SU-DHL-6 (cell line): ENCODE measurements around the gene ISG20.

ENCODE experiments used
- H2AFZ ChIP-seq: fragments of 200-600 bp; sonication (generic); 2 replicates; pipeline ENCODE4 v1.6.1; 2014; ENCODE audit warnings: low read depth, mild to moderate bottlenecking, moderate library complexity, mixed read lengths, antibody characterized with exemption, low read length; ENCODE audit not compliant: severe bottlenecking
- H3F3A ChIP-seq: fragments of 200-600 bp; shearing (Covaris generic); 2 replicates; pipeline ENCODE4 v1.6.0; 2016; ENCODE audit warnings: antibody characterized with exemption, mild to moderate bottlenecking; ENCODE audit not compliant: insufficient read depth
- H3K27ac ChIP-seq: fragments of 200-600 bp; sonication (generic); 2 replicates; pipeline ENCODE4 v1.5.1; 2016; ENCODE audit warnings: low read depth, mild to moderate bottlenecking, low read length, moderate library complexity, mixed read lengths
- H3K27me3 ChIP-seq: fragments of 200-600 bp; sonication (generic), shearing (Covaris generic); 2 replicates; pipeline ENCODE4 v1.6.0; 2014; ENCODE audit warnings: mild to moderate bottlenecking, low read length
- H3K36me3 ChIP-seq: fragments of 200-600 bp; sonication (generic); 2 replicates; pipeline ENCODE4 v1.6.1; 2014; ENCODE audit warnings: mild to moderate bottlenecking, low read length, mixed read lengths
- H3K4me2 ChIP-seq: fragments of 300-600, 200-600 bp; shearing (Covaris generic), sonication (generic); 2 replicates; pipeline ENCODE4 v1.6.0; 2014; ENCODE audit warnings: low read length, low read depth, mild to moderate bottlenecking; ENCODE audit not compliant: poor library complexity, severe bottlenecking
- H3K4me3 ChIP-seq: fragments of 200-600 bp; sonication (generic); 2 replicates; pipeline ENCODE4 v1.5.1; 2014; ENCODE audit warnings: antibody characterized with exemption, low read length, mild to moderate bottlenecking, mixed read lengths; ENCODE audit not compliant: insufficient read depth, poor library complexity, severe bottlenecking
- H3K79me2 ChIP-seq: fragments of 200-600 bp; sonication (generic); 2 replicates; pipeline ENCODE4 v1.6.1; 2014; ENCODE audit warnings: mild to moderate bottlenecking, low read length, moderate library complexity; ENCODE audit not compliant: insufficient read depth
- H3K9ac ChIP-seq: fragments of 200-600 bp; sonication (generic); 2 replicates; pipeline ENCODE4 v1.7.0; 2014; ENCODE audit warnings: mild to moderate bottlenecking, low read length
- H3K9me2 ChIP-seq: fragments of 200-600 bp; sonication (generic); replicated peaks from 2 replicates; pipeline ENCODE4 v1.6.1; 2014; ENCODE audit warnings: low read length; ENCODE audit not compliant: insufficient read depth
- H3K9me3 ChIP-seq: fragments of 200-600 bp; sonication (generic); 2 replicates; pipeline ENCODE4 v1.6.1; 2014; ENCODE audit warnings: low read length, mixed read lengths; ENCODE audit not compliant: insufficient read depth
- H4K20me1 ChIP-seq: fragments of 200-600 bp; sonication (generic); 2 replicates; pipeline ENCODE4 v1.6.1; 2014; ENCODE audit warnings: low read depth, mild to moderate bottlenecking, antibody characterized with exemption, low read length, moderate library complexity, mixed read lengths
- EZH2phosphoT487 ChIP-seq: fragments of 200-600 bp; sonication (generic), shearing (Covaris generic); conservative IDR thresholded peaks from 2 replicates; pipeline ENCODE4 v1.6.1; 2018; ENCODE audit warnings: mild to moderate bottlenecking, antibody characterized with exemption, low read length, moderate library complexity, mixed read lengths
- TF ChIP-seq, protein P1 (sequence below): fragments of 200-600 bp; sonication (generic); IDR thresholded peaks from one replicate; pipeline ENCODE4 v1.5.1; 2017; ENCODE audit warnings: antibody characterized with exemption, mild to moderate bottlenecking, low read length, moderate library complexity; ENCODE audit not compliant: insufficient read depth, poor library complexity, severe bottlenecking

The ISG20 gene

GRCh38 chr15:88693191-88693590, 54.4 kb downstream of the ISG20 start:
- Histone ChIP-seq H3K4me2 (no peak overlapping the region), H3K9me3 (no peaks in the 10 kb centered on the region), H3K9ac (no peak overlapping the region), H2AFZ (no peak overlapping the region), H3K4me3 (no peak overlapping the region), H3K36me3 (no peaks in the 10 kb centered on the region), H3K9me2 (no peaks in the 10 kb centered on the region), H3F3A (no peaks in the 10 kb centered on the region), H3K79me2 (no peaks in the 10 kb centered on the region), H3K27ac (no peak overlapping the region), H3K27me3 (no peaks in the 10 kb centered on the region; the same call in 1 of the 2 replicates), H4K20me1 (no peaks in the 10 kb centered on the region)
- no peak for TF ChIP-seq EZH2phosphoT487
- TF ChIP-seq, protein P1, sequence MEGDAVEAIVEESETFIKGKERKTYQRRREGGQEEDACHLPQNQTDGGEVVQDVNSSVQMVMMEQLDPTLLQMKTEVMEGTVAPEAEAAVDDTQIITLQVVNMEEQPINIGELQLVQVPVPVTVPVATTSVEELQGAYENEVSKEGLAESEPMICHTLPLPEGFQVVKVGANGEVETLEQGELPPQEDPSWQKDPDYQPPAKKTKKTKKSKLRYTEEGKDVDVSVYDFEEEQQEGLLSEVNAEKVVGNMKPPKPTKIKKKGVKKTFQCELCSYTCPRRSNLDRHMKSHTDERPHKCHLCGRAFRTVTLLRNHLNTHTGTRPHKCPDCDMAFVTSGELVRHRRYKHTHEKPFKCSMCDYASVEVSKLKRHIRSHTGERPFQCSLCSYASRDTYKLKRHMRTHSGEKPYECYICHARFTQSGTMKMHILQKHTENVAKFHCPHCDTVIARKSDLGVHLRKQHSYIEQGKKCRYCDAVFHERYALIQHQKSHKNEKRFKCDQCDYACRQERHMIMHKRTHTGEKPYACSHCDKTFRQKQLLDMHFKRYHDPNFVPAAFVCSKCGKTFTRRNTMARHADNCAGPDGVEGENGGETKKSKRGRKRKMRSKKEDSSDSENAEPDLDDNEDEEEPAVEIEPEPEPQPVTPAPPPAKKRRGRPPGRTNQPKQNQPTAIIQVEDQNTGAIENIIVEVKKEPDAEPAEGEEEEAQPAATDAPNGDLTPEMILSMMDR: no peak

DNA sequence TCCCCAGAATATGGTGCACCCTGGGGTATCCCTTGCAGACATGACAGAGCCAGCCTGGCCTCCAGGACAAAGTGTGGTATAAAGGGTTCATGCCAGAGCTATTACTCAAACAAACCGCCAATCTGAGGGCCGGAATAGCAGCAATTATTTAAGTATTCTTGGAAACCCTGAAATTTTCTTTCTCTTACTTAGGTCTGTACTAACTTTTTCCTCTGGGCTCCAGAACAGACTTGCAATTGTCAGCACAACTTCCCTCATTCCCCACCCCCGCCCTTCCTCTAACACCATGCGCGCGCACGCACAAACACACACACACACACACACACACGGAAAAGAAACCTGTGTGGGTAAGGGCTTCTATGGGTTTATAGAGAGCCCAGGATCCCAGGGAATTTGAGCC, 56.3 kb downstream of the ISG20 start:
- Histone ChIP-seq H3K4me3 (no peak overlapping the region), H2AFZ (no peak overlapping the region), H3K79me2 (no peaks in the 10 kb centered on the region), H3F3A (no peaks in the 10 kb centered on the region), H3K9me2 (no peaks in the 10 kb centered on the region), H3K4me2 (no peak overlapping the region), H3K27ac (no peak overlapping the region), H3K27me3 (no peaks in the 10 kb centered on the region), H3K9me3 (no peaks in the 10 kb centered on the region), H3K36me3 (no peaks in the 10 kb centered on the region), H4K20me1 (no peaks in the 10 kb centered on the region), H3K9ac (no peak overlapping the region)
- TF ChIP-seq, protein P1: no peak
- TF ChIP-seq EZH2phosphoT487: no peak

DNA sequence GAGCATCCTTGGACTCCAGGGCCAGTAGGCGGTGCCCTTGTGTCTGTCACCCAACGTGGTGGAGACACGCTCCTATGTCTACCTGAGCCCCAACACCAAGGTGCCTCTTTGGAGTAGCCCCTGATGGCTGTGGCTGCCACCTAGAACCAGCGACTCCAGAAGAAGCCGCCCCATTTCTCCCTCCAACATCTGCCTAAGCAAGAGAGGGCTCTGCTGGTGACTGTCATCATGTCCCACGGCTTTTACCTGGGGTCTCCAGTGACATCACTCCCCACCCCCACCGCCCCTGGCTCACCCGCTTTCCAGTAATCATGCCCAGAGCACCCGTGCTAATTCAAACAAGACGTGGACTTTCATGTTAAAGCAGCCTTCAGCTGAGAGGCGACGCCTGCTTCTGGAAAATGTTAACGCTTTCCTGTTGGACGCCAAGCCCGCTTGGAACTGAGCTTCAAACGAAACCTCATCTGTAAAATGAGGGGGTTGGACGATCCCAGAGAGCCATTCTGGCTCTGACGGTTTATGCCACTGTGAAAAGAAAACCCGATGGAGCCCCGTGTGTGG, 57.0 kb downstream of the ISG20 start:
- Histone ChIP-seq H3K27me3 (no peaks in the 10 kb centered on the region), H3K4me3 (no peak overlapping the region), H3K27ac (no peak overlapping the region), H3K79me2 (no peaks in the 10 kb centered on the region), H3F3A (no peaks in the 10 kb centered on the region), H3K4me2 (no peak overlapping the region), H3K9me3 (no peaks in the 10 kb centered on the region), H2AFZ (no peak overlapping the region), H3K9ac (no peak overlapping the region), H3K36me3 (no peaks in the 10 kb centered on the region), H4K20me1 (no peaks in the 10 kb centered on the region), H3K9me2 (no peaks in the 10 kb centered on the region)
- TF ChIP-seq, protein P1: no peak
- TF ChIP-seq EZH2phosphoT487: no peak

GRCh38 chr15:88696254-88696653, 57.4 kb downstream of the ISG20 start:
- H2AFZ ChIP-seq: no peak overlapping the region
- H3K9me2 ChIP-seq: no peaks in the 10 kb centered on the region
- H3K27ac ChIP-seq: no peak overlapping the region
- no peaks in the 10 kb centered on the region for H3K27me3 ChIP-seq
- no peaks in the 10 kb centered on the region for H4K20me1 ChIP-seq
- H3K9me3 ChIP-seq: no peaks in the 10 kb centered on the region
- H3K36me3 ChIP-seq: no peaks in the 10 kb centered on the region
- H3K79me2 ChIP-seq: no peaks in the 10 kb centered on the region
- no peak overlapping the region for H3K4me2 ChIP-seq
- no peaks in the 10 kb centered on the region for H3F3A ChIP-seq
- TF ChIP-seq, protein P1: no peak
- TF ChIP-seq EZH2phosphoT487: no peak
- no peak overlapping the region for H3K4me3 ChIP-seq
- no peak overlapping the region for H3K9ac ChIP-seq
